Mesendoderm (in vitro differentiated cells): ENCODE results near the gene SURF4. TPM values are rescaled to one million over a fixed set of nuclear protein-coding genes. Genes with fewer than 3 reads are reported as not detected.
"Not testable (repeated sequence)": the region's sequence is repeated elsewhere in the genome, so short reads cannot be mapped to it uniquely, and the experiment has no call there.

Experiments
- DNase-seq: peaks from one replicate; pipeline ENCODE4 v3.0.0; 2013
- H2AK5ac ChIP-seq: 2 replicates; pipeline ENCODE4 v1.6.1; 2013; ENCODE audit warnings: low read length, inconsistent platforms
- H2BK120ac ChIP-seq: 2 replicates; pipeline ENCODE4 v1.6.1; 2013; ENCODE audit warnings: low read depth, mild to moderate bottlenecking, low read length, moderate library complexity, mixed read lengths
- H2BK15ac ChIP-seq: replicated peaks from 2 replicates; pipeline ENCODE4 v1.6.1; 2013; ENCODE audit warnings: low read depth, mild to moderate bottlenecking, moderate library complexity
- H2BK5ac ChIP-seq: 2 replicates; pipeline ENCODE4 v1.6.1; 2013; ENCODE audit warnings: low read length, inconsistent platforms
- H3K18ac ChIP-seq: 2 replicates; pipeline ENCODE4 v1.6.1; 2013; ENCODE audit warnings: mild to moderate bottlenecking, low read length, mixed read lengths
- H3K23ac ChIP-seq: one replicate; pipeline ENCODE4 v1.6.1; 2013; ENCODE audit warnings: low read length
- H3K27ac ChIP-seq: 2 replicates; pipeline ENCODE4 v1.5.1; 2013; ENCODE audit warnings: low read depth, mild to moderate bottlenecking, inconsistent platforms, low read length, moderate library complexity
- H3K27me3 ChIP-seq: 2 replicates; pipeline ENCODE4 v1.6.1; 2013; ENCODE audit warnings: low read length, control low read depth, mild to moderate bottlenecking, inconsistent platforms; ENCODE audit not compliant: insufficient read depth, poor library complexity
- H3K36me3 ChIP-seq: 2 replicates; pipeline ENCODE4 v1.6.1; 2013; ENCODE audit warnings: low read length, inconsistent platforms; ENCODE audit not compliant: control insufficient read depth, insufficient read depth
- H3K4ac ChIP-seq: one replicate; pipeline ENCODE4 v1.6.1; 2013; ENCODE audit warnings: low read depth, mild to moderate bottlenecking, low read length, moderate library complexity
- H3K4me1 ChIP-seq: 2 replicates; pipeline ENCODE4 v1.6.1; 2013; ENCODE audit warnings: low read depth, low read length, inconsistent platforms; ENCODE audit not compliant: control insufficient read depth
- H3K4me2 ChIP-seq: 2 replicates; pipeline ENCODE4 v1.6.1; 2013; ENCODE audit warnings: low read length
- H3K4me3 ChIP-seq: 2 replicates; pipeline ENCODE4 v1.5.1; 2013; ENCODE audit warnings: mild to moderate bottlenecking, low read length
- H3K56ac ChIP-seq: one replicate; pipeline ENCODE4 v1.6.1; 2013; ENCODE audit warnings: low read length
- H3K79me1 ChIP-seq: 2 replicates; pipeline ENCODE4 v1.6.1; 2013; ENCODE audit warnings: low read length, inconsistent platforms
- H3K79me2 ChIP-seq: 2 replicates; pipeline ENCODE4 v1.6.1; 2013; ENCODE audit warnings: mild to moderate bottlenecking, low read length; ENCODE audit not compliant: control insufficient read depth, insufficient read depth
- H3K9ac ChIP-seq: 2 replicates; pipeline ENCODE4 v1.6.1; 2013; ENCODE audit warnings: low read length, inconsistent platforms
- H4K5ac ChIP-seq: one replicate; pipeline ENCODE4 v1.6.1; 2013; ENCODE audit warnings: low read length
- H4K8ac ChIP-seq: one replicate; pipeline ENCODE4 v1.6.1; 2013; ENCODE audit warnings: low read depth, mild to moderate bottlenecking, control low read depth, low read length, moderate library complexity
- WGBS: extraction: QIAGEN DNeasy Blood & Tissue Kit; methylation state at CpG from one replicate; pipeline ENCODE4 v1.1.7; 2013; ENCODE audit warnings: low lambda C conversion rate, missing lambda C conversion rate; ENCODE audit not compliant: insufficient coverage; ENCODE audit errors: extremely low coverage; 5-methylcytosine and 5-hydroxymethylcytosine counted together
- small RNA-seq: library from polyadenylated mRNA; stranded (forward); fragments of <200 nt; extraction: miRNeasy Mini kit (QIAGEN cat#:217004); gene quantifications from one replicate; pipeline ENCODE3, GENCODE V24; 2013; ENCODE audit not compliant: insufficient read depth

The SURF4 gene

DNA sequence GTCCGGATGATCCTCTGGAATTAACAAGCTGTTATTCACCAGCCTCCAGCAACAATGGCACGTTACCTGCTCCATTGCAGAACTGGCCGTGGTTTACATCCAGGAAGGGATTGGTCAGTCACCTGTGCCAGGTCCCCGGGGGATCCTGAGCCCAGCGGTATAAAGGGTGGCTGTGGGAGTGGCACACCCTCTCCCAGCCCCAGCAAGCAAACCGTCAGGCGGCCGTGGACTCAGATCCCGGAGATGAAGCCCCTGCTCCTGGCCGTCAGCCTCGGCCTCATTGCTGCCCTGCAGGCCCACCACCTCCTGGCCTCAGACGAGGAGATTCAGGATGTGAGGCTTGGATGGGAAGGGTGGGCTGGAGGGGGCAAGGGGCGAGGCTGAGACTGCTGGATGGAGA, 58.3 kb downstream of the SURF4 start:
- H3K18ac ChIP-seq, H3K9ac ChIP-seq, H3K23ac ChIP-seq, H3K56ac ChIP-seq, H2BK5ac ChIP-seq, H3K27ac ChIP-seq, H2AK5ac ChIP-seq, H3K4ac ChIP-seq, H3K4me2 ChIP-seq, H3K36me3 ChIP-seq, H4K8ac ChIP-seq, H2BK120ac ChIP-seq, H3K79me2 ChIP-seq, DNase-seq, H3K79me1 ChIP-seq, H3K4me3 ChIP-seq, H3K27me3 ChIP-seq, H2BK15ac ChIP-seq, H4K5ac ChIP-seq, H3K4me1 ChIP-seq: not testable (repeated sequence)
- no CpG with 5 or more reads among the region's 13 CpGs for WGBS

GRCh38 chr9:133315997-133316396, 59.9 kb downstream of the SURF4 start:
- Histone ChIP-seq H4K8ac (no peak overlapping the region), H3K23ac (no peak overlapping the region), H3K4me3 (no peak overlapping the region), H4K5ac (no peak overlapping the region), H2AK5ac (no peak overlapping the region), H3K4me1 (no peaks in the 10 kb centered on the region), H3K9ac (no peak overlapping the region), H2BK120ac (no peak overlapping the region), H2BK5ac (no peak overlapping the region), H2BK15ac (no peak overlapping the region), H3K4me2 (no peak overlapping the region), H3K79me1 (no peaks in the 10 kb centered on the region), H3K36me3 (no peaks in the 10 kb centered on the region), H3K27ac (no peak overlapping the region), H3K18ac (no peak overlapping the region), H3K27me3 (no peaks in the 10 kb centered on the region), H3K56ac (no peak overlapping the region), H3K4ac (no peak overlapping the region), H3K79me2 (no peaks in the 10 kb centered on the region)
- no CpG with 5 or more reads among the region's 2 CpGs for WGBS
- no peak for DNase-seq

Small RNA genes lying within 50 kb of the gene (small RNA-seq; reads per million reads assigned to genes)
- gene RF00019 (not detected), gene SNORD24 (not detected), gene SNORD36A (not detected), gene SNORD36B (not detected), gene SNORD36C (not detected)
